Inflammatory macrophage (primary cell): Measurements from ENCODE around the gene DEFB112.

Experiments
- DNase-seq, 2 donors: peaks; one replicate each; pipeline ENCODE4 v3.0.0-alpha.2; 2020 to 2022
- total RNA-seq, 18 experiments: gene quantifications; one replicate each; lab custom pipeline; 2026; ENCODE audit warnings: mixed read lengths in 6 of 18, inconsistent platforms in 2 of 18; lab: John Stamatoyannopoulos, UW

DEFB112 gene
- total RNA-seq: 0 to 0.07 (median 0) reads per million in 18 experiments

- DNase-seq: no peak
Measured at GRCh38 chr6:50049829-50050228, at the start of gene DEFB112. Gene DEFB112, minus strand, starts transcription at chr6:50049929. Its CDS starts 60 bp downstream, at chr6:50049869.

- DNase-seq: no peak
Measured at GRCh38 chr6:50098641-50098993, 48.9 kb upstream of the DEFB112 start.

- DNase-seq: no peak
Measured at GRCh38 chr6:50097966-50098640, 48.4 kb upstream of the DEFB112 start.

GRCh38 chr6:50096296-50096695 lies 46.6 kb upstream of the DEFB112 start:
- no peak for DNase-seq

GRCh38 chr6:50093938-50094272 lies 44.2 kb upstream of the DEFB112 start:
- no peak for DNase-seq

- DNase-seq: no peak
Measured at GRCh38 chr6:50093116-50093937, 43.6 kb upstream of the DEFB112 start.

GRCh38 chr6:50091641-50092040 lies 41.9 kb upstream of the DEFB112 start:
- no peak for DNase-seq

- no peak for DNase-seq
Measured at GRCh38 chr6:50089911-50090310, 40.2 kb upstream of the DEFB112 start.

GRCh38 chr6:50087231-50087954 lies 37.7 kb upstream of the DEFB112 start:
- DNase-seq: no peak

GRCh38 chr6:50077385-50077784 lies 27.7 kb upstream of the DEFB112 start:
- DNase-seq: no peak

GRCh38 chr6:50076431-50076830 lies 26.7 kb upstream of the DEFB112 start:
- no peak for DNase-seq

GRCh38 chr6:50071921-50072320 lies 22.2 kb upstream of the DEFB112 start:
- DNase-seq: no peak

- DNase-seq: no peak
Measured at GRCh38 chr6:50070101-50070500, 20.4 kb upstream of the DEFB112 start.

GRCh38 chr6:50062051-50062450 lies 12.3 kb upstream of the DEFB112 start:
- no peak for DNase-seq

GRCh38 chr6:50056242-50056641 lies 6.5 kb upstream of the DEFB112 start:
- no peak for DNase-seq

GRCh38 chr6:50047026-50047425 lies 2.7 kb downstream of the DEFB112 start:
- DNase-seq: no peak

GRCh38 chr6:50030777-50031562 lies 18.8 kb downstream of the DEFB112 start:
- DNase-seq: no peak

GRCh38 chr6:50030350-50030749 lies 19.4 kb downstream of the DEFB112 start:
- DNase-seq: no peak

- no peak for DNase-seq
Measured at GRCh38 chr6:50025258-50025657, 24.5 kb downstream of the DEFB112 start.

- no peak for DNase-seq
Measured at GRCh38 chr6:50021894-50022293, 27.8 kb downstream of the DEFB112 start, which contains the start of gene DEFB110. Gene DEFB110, minus strand, starts transcription at chr6:50021994. Its CDS starts 59 bp downstream, at chr6:50021935.

GRCh38 chr6:50007819-50008218 lies 41.9 kb downstream of the DEFB112 start:
- DNase-seq: no peak

GRCh38 chr6:50003139-50003538 lies 46.6 kb downstream of the DEFB112 start:
- DNase-seq: no peak

- no peak for DNase-seq
Measured at GRCh38 chr6:49995278-49995677, 54.5 kb downstream of the DEFB112 start.
